Measurements from ENCODE around the gene PIK3AP1.

The PIK3AP1 gene

GRCh38 chr10:96665306-96665705 is 55.0 kb downstream of the PIK3AP1 start:
- Histone ChIP-seq H3K36me3 (replicated peaks; ENCODE audit: insufficient read depth, low read length) (no peaks in the 10 kb centered on the region), H3K27me3 (replicated peaks; ENCODE audit: insufficient read depth, low read length) (no peaks in the 10 kb centered on the region), H3K79me2 (ENCODE audit: low read length) (no peaks in the 10 kb centered on the region), H3K4me2 (ENCODE audit: low read depth, low read length) (no peak overlapping the region), H3K9me2 (replicated peaks; ENCODE audit: insufficient read depth, low read length) (no peaks in the 10 kb centered on the region), H3F3A (ENCODE audit: insufficient read depth, low read length) (no peaks in the 10 kb centered on the region), H4K20me1 (ENCODE audit: insufficient read depth, low read length) (no peaks in the 10 kb centered on the region), H2AFZ (ENCODE audit: low read length) (no peak overlapping the region), H3K27ac (ENCODE audit: low read length) (no peak overlapping the region), H3K4me3 (ENCODE audit: low read length) (no peak overlapping the region), H3K9ac (ENCODE audit: low read length) (no peak overlapping the region), H3K9me3 (replicated peaks; ENCODE audit: insufficient read depth, low read length) (no peaks in the 10 kb centered on the region), H3K4me1 (ENCODE audit: low read length) (no peaks in the 10 kb centered on the region)
- TF ChIP-seq EZH2 (optimal IDR thresholded peaks at IDR 0.05; ENCODE audit: low read depth, low read length) (no peak), EZH2phosphoT487 (IDR thresholded peaks at IDR 0.05; ENCODE audit: low read length) (no peak), CTCF (IDR thresholded peaks at IDR 0.05; ENCODE audit: low read length) (no peak)
- no peak for DNase-seq

GRCh38 chr10:96664563-96664962 is 55.8 kb downstream of the PIK3AP1 start:
- Histone ChIP-seq H4K20me1 (ENCODE audit: insufficient read depth, low read length) (no peaks in the 10 kb centered on the region), H3K4me2 (ENCODE audit: low read depth, low read length) (no peak overlapping the region), H3K27me3 (replicated peaks; ENCODE audit: insufficient read depth, low read length) (no peaks in the 10 kb centered on the region), H2AFZ (ENCODE audit: low read length) (no peak overlapping the region), H3K4me1 (ENCODE audit: low read length) (no peaks in the 10 kb centered on the region), H3K9ac (ENCODE audit: low read length) (no peak overlapping the region), H3K9me3 (replicated peaks; ENCODE audit: insufficient read depth, low read length) (no peaks in the 10 kb centered on the region), H3K79me2 (ENCODE audit: low read length) (no peaks in the 10 kb centered on the region), H3F3A (ENCODE audit: insufficient read depth, low read length) (no peaks in the 10 kb centered on the region), H3K27ac (ENCODE audit: low read length) (no peak overlapping the region), H3K4me3 (ENCODE audit: low read length) (no peak overlapping the region), H3K36me3 (replicated peaks; ENCODE audit: insufficient read depth, low read length) (no peaks in the 10 kb centered on the region), H3K9me2 (replicated peaks; ENCODE audit: insufficient read depth, low read length) (no peaks in the 10 kb centered on the region)
- no peak for DNase-seq
- TF ChIP-seq CTCF (IDR thresholded peaks at IDR 0.05; ENCODE audit: low read length) = no peak
- no peak for TF ChIP-seq EZH2 (optimal IDR thresholded peaks at IDR 0.05; ENCODE audit: low read depth, low read length)
- no peak for TF ChIP-seq EZH2phosphoT487 (IDR thresholded peaks at IDR 0.05; ENCODE audit: low read length)

GRCh38 chr10:96663797-96664196 is 56.5 kb downstream of the PIK3AP1 start:
- H3F3A ChIP-seq (ENCODE audit: insufficient read depth, low read length) = no peaks in the 10 kb centered on the region
- H3K79me2 ChIP-seq (ENCODE audit: low read length) = no peaks in the 10 kb centered on the region
- H3K9me3 ChIP-seq (replicated peaks; ENCODE audit: insufficient read depth, low read length) = no peaks in the 10 kb centered on the region
- no peak overlapping the region for H3K4me2 ChIP-seq (ENCODE audit: low read depth, low read length)
- H3K27ac ChIP-seq (ENCODE audit: low read length) = no peak overlapping the region
- DNase-seq = no peak
- no peaks in the 10 kb centered on the region for H3K27me3 ChIP-seq (replicated peaks; ENCODE audit: insufficient read depth, low read length)
- no peak overlapping the region for H3K9ac ChIP-seq (ENCODE audit: low read length)
- H3K9me2 ChIP-seq (replicated peaks; ENCODE audit: insufficient read depth, low read length) = no peaks in the 10 kb centered on the region
- H3K4me1 ChIP-seq (ENCODE audit: low read length) = no peaks in the 10 kb centered on the region
- H3K36me3 ChIP-seq (replicated peaks; ENCODE audit: insufficient read depth, low read length) = no peaks in the 10 kb centered on the region
- no peak overlapping the region for H3K4me3 ChIP-seq (ENCODE audit: low read length)
- no peaks in the 10 kb centered on the region for H4K20me1 ChIP-seq (ENCODE audit: insufficient read depth, low read length)
- H2AFZ ChIP-seq (ENCODE audit: low read length) = no peak overlapping the region
- TF ChIP-seq CTCF (IDR thresholded peaks at IDR 0.05; ENCODE audit: low read length) (no peak), EZH2 (optimal IDR thresholded peaks at IDR 0.05; ENCODE audit: low read depth, low read length) (no peak), EZH2phosphoT487 (IDR thresholded peaks at IDR 0.05; ENCODE audit: low read length) (no peak)
